Omental fat pad (tissue), 4 donors: Measurements from ENCODE around the gene ECT2L. TPM values are rescaled to one million over a fixed set of nuclear protein-coding genes. Genes with fewer than 3 reads are reported as not detected.
A peak's percentile ranks its signal among the peaks of the same experiment; 100 is the strongest.

Source experiments
- ATAC-seq: fragments of 150-250 bp; one replicate; pipeline ENCODE4 v1.9.1; 2016; ENCODE audit warnings: mild to moderate bottlenecking, moderate library complexity; ENCODE audit not compliant: low FRiP score
- DNase-seq: peaks from one replicate; pipeline ENCODE4 v3.0.0-alpha.2; 2019; ENCODE audit warnings: low spot score
- total RNA-seq, 4 donors: library from RNA; depleted of rRNA; stranded (reverse); fragments of >200 nt; gene quantifications; one replicate each; pipeline ENCODE4 v1.1.0, GENCODE V29; 2016
- TF ChIP-seq, protein P1 (sequence below), 3 donors: fragments of 450-650 bp; IDR thresholded peaks; one replicate each; pipeline ENCODE4 v1.5.1; 2016 to 2017; ENCODE audit warnings: antibody characterized with exemption in 3 of 3, mild to moderate bottlenecking in 3 of 3, moderate library complexity in 2 of 3

Gene ECT2L
- total RNA-seq, 4 donors from 2014 or later = 4.1 TPM; not detected in 3

DNA sequence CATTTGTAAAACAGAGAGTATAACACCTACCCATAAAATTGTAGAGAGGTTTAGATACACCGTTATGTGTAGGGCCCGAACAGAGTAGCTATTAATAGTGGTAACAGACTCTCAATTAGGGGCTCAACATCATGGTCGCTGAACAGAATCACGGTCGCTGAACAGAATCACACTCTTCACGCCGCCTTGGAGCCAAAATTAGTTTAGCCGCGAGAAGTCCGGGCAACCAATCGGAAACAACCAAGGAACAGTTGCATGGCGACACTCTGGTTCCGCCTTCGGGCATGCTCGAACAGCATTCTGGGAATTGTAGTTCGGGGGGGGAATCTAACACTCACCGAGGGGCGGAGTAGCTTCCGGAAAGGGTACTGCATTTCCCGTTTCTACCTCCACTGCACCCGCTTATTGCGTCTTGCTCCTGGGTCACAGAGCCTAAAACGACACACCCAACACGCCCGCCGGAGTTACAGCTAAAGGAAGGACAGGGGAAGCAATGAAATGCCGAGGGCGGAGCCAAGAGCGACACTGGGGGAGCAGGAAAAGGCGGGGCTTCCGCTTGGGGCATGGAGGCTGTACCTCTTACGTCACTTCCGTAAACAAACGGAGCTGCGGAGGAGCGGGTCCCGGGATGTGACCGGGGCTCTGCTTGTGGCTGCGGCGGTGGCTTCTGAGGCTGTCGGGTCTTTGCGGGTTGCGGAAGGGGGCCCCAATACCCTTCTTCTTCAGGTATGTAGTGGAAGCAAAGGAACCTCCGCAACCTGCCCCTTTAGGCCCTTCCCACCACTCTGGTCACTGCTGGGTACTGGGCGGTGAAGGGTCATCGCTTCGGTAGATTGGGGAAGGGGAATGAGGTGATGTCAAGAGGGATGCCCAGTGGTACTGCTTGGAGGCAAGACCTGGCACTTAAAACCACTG, 22.5 kb upstream of the ECT2L start, which contains the start of gene CCDC28A:
Gene CCDC28A (plus strand): TSS at position 593 of the 915 bp plus-strand sequence. CDS start 2,352 bp downstream, outside the sequence.
- TF ChIP-seq, protein P1, sequence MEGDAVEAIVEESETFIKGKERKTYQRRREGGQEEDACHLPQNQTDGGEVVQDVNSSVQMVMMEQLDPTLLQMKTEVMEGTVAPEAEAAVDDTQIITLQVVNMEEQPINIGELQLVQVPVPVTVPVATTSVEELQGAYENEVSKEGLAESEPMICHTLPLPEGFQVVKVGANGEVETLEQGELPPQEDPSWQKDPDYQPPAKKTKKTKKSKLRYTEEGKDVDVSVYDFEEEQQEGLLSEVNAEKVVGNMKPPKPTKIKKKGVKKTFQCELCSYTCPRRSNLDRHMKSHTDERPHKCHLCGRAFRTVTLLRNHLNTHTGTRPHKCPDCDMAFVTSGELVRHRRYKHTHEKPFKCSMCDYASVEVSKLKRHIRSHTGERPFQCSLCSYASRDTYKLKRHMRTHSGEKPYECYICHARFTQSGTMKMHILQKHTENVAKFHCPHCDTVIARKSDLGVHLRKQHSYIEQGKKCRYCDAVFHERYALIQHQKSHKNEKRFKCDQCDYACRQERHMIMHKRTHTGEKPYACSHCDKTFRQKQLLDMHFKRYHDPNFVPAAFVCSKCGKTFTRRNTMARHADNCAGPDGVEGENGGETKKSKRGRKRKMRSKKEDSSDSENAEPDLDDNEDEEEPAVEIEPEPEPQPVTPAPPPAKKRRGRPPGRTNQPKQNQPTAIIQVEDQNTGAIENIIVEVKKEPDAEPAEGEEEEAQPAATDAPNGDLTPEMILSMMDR (IDR thresholded peaks at IDR 0.05) = no peak
- peak; percentile 76 for DNase-seq
- ATAC-seq = peak; percentile 98

DNA sequence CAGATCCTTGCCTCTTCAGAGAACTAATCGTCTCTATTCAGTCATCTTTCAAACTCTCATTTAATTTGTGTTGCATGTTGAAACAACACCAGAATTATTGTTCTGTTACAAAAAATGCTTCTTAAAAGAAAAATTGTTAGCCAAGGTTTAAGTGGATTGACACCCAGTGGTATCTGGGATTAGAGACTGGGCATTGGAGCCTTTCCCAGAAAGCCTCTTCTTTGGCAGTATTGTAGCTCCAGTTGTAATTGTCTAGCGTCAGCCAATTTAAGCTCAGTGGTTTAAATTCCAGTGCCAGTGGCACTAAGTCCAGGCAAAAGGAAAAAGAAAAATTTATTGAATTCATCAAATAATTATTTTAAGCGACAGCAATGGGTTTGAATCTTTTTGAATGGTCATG, 21.5 kb upstream of the ECT2L start:
- TF ChIP-seq, protein P1 (IDR thresholded peaks at IDR 0.05) = no peak
- DNase-seq (no peak), ATAC-seq (no peak)

DNA sequence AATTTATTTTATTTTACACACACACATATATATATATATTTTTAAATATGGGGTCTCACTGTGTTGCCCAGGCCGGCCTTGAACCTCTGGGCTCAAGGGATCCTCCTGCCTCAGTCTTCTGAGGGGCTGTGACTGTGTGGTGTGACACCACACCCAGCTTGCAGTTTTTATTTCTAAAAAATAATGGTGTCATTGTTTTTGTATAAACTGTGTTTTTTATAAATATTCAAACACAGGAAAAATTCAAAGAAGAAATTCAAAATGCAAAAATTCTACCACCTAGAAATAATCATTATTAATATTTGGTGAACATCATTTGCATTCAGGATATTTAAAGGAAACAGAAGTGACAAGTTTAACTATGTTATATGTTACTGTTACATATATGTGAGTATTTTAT, 19.2 kb upstream of the ECT2L start:
- TF ChIP-seq, protein P1 (IDR thresholded peaks at IDR 0.05) = no peak
- ATAC-seq (no peak), DNase-seq (no peak)

DNA sequence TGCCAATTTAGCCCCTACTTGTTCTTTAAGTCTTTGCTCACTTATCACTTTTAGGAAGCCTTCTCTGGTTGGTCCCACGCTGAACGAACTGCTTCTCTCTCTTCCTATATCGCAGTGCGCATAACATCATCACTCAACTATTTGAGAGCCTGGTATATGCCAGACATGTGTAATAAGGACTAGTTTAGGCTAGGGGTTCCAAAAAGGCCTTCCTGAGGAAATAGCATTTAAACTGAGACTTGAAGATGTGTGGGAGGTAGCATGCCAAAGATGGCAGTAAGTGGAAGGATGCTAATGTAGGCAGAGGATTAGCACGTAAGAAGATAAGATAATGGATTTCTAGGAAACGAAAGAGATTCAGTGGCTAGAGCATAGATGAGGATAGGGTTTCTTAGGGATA, 17.6 kb upstream of the ECT2L start:
- ATAC-seq (no peak), DNase-seq (no peak)
- TF ChIP-seq, protein P1 (IDR thresholded peaks at IDR 0.05) = no peak

DNA sequence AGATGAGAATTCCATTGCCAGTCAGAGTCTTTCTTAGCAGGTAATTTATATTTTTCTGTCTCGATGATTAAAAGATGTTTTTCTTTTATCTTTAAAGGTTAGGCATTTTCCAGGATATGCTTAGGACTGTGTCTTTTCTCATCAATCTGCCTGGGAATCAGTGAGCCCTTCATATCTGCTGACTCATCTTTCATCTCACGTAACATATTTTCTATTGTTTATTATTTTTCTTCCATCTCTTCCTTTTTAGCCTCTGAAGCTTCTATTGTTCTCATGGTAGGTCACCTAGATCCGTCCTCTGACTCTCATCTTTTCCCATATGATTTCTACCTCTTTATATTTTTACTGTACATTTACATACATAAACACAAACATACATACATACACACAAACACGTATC, 13.6 kb upstream of the ECT2L start:
- ATAC-seq (no peak), DNase-seq (no peak)
- TF ChIP-seq, protein P1 (IDR thresholded peaks at IDR 0.05) = no peak

DNA sequence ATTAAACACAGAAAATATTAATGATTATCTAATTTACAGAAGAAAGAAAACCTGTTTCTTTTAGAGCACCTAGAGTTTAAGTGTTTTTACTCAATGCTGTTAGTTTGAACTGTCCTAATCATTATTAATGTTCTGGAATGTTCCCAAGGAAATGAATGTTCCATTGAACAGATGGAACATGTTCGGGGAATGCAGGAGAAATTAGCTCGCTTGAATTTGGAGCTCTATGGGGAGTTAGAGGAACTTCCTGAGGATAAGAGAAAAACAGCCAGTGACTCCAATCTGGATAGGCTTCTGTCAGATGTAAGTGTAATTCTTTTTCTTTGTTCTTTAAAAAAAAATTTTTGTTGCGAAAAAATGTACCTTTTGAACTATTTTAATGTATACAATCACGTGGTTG, 10.8 kb upstream of the ECT2L start:
- TF ChIP-seq, protein P1 (IDR thresholded peaks at IDR 0.05) = no peak
- no peak for ATAC-seq

DNA sequence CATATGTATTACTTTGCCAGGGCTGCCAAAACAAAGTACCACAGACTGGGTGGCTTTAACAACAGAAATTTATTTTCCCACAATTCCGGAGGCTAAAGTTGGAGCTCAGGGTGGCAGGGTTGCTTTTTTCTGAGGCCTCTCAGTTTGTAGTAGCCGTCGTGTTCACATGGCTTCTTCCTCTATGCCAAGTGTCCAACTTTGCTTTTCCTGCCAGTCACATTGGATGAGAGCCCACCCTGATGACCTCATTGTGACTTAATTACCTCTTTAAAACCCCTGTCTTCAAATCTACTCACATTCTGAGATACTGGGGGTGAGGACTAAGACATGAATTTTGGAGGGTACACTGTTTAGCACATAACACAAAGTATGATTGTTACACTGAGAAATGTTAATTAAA, 9.9 kb upstream of the ECT2L start:
- TF ChIP-seq, protein P1 (IDR thresholded peaks at IDR 0.05) = no peak
- no peak for ATAC-seq
- no peak for DNase-seq

More for the DNA sequence above, 10.8 kb upstream of the ECT2L start:
- no peak for DNase-seq
